GM04503 (cell line): ENCODE results near the gene HTR6.
"Not testable (repeated sequence)": the region's sequence is repeated elsewhere in the genome, so short reads cannot be mapped to it uniquely, and the experiment has no call there.

Experiments
- DNase-seq: peaks from one replicate; pipeline ENCODE4 v3.0.0-alpha.2; 2012; ENCODE audit warnings: low read depth

Gene HTR6

DNA sequence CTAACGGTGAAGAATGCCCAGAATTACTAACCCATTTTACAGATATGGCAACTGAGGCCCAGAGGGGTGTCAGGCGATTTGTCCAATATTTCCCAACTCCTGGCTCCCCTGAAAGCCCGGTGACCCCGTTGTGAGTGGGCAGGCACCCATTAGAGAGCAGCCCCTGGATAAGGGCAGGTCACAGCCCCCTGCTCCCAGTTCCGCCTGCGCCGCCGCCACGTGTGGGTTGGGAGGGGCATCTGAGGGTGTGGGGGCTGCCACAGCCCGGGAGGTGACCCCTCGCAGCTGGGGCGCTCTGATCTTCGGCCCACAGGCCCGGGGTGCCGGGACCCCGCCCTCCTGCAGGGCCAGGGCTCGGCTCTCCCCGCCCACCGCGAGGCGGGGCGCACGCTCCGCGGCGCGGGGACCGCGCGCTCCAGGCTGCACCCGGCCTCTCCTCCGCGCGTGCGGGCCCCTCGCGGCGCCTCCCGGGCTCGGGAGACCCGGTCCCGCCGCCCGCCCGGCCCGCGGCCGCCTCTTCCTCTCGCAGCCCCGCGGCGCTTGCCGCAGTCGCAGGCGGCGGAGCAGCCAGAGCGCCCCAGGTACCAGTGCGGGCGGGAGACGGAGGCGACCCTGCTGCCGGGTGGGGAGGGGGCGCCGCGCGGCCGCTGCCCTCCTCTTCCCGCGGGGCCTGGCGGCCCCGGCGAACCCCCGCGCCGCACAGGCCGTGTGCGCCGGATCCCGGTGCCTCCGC is at the start of gene HTR6:
HTR6 (plus strand) TSS at position 423 of the 733 bp plus-strand sequence. CDS start 879 bp downstream, outside the sequence.
- DNase-seq: no peak

GRCh38 chr1:19615438-19615837 is 49.2 kb upstream of the HTR6 start:
- no peak for DNase-seq

DNA sequence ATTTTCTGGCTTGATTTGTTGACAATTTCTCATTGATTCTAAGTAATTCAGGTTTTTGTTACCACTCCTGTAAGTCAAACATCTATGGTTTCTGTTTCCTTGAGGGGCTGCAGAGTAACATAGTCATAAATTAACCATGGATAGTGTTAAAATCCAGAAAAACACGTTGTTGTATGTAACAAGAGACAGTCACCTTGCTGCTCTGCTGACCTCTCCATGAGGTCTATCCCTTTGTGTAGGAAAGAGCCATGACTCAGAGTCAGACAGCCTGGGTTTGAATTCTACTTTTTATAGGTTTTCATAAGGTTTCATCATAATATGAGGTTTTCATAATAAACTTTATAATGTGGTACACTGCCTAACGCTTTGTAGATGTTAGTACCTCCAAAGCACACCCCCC is 48.2 kb upstream of the HTR6 start:
- DNase-seq: no peak

- no peak for DNase-seq
These were observed 47.3 kb upstream of the HTR6 start for GRCh38 chr1:19617376-19617775.

GRCh38 chr1:19618428-19618827 is 46.2 kb upstream of the HTR6 start:
- DNase-seq: no peak

DNA sequence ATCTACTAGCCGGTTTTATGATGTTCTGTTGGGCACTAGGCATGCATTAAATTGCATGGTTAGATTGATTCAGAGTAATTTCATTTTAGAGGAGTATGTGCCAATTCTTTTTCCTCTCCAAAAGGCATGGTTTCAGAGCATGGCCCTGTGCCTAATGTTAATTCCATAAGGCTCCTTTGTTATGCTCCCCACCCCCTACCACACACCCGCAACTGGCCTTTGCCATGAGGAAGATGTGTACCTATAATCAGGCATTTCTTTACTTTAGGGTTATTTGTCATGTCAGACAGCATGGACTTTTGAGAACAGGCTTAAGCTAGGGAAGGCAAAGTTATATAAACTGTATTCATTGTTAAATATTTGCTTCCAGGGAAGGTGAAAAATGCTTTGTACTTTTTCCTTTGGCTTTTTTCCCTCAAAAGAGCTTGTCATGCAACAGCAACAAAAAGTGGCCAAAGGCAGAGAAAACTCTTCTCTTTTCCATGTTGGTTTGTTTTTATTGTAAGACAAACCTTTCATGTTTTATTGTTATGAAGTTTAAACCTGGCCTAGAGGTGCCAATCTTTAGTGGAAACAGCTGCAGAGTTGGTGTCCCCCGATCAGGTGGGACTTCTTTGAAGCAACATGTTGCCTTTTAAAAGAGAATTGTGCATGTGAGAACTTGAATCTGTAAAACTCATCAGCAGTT is 44.8 kb upstream of the HTR6 start:
- DNase-seq: no peak

DNA sequence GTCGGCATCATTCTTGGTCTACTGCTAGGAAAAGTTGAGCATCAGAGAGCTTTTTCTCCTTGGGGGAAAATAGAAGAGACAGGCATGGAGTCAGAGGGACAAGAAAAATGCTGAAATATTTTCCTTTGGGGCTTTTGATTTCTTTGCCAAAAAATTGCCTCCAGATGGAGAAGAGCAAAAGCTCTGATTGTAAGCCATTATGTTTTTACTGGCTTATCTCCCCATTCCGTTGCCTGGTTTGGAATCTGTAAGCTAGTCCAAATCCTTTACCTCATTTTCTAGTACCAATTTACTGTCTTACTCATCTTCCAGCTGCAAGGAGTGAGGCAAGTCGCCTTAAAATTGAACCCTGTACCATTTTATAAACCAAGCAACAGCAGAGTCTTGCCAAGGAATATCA is 43.9 kb upstream of the HTR6 start:
- no peak for DNase-seq

DNA sequence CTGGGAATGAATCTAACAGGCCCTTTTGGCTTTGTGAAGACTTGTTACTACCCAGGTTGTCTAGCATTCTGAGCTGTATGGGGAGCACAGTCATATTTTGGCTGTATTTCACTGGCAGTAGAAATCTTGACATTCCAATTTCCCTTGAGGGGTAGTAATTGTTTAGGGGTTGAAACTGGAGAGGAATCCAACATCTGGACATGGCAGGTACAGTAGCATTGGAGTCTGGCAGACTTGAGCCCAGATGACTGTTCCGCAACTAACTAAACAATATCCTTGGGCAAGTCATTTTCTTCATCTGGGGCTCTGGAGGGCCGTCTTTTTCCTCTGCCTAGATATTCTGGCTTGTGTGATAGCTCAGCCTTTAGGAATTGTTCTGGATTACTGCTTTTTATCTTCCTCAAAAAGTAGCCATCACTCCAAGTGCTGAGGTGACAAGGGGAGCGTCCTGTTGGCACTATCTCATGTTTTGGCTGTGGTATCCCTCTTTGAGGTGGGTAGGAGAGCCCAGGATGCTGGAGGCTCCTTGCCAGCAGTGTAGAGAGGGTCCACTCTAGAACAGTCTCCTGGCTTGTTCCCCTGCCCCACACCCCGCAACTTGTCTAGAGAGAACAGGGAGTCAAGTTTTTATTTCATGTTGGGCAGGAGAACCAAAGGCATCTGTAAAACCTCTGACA is 43.3 kb upstream of the HTR6 start:
- no peak for DNase-seq

GRCh38 chr1:19622204-19622603 is 42.5 kb upstream of the HTR6 start:
- DNase-seq: no peak

GRCh38 chr1:19623523-19623922 is 41.2 kb upstream of the HTR6 start:
- DNase-seq: no peak

DNA sequence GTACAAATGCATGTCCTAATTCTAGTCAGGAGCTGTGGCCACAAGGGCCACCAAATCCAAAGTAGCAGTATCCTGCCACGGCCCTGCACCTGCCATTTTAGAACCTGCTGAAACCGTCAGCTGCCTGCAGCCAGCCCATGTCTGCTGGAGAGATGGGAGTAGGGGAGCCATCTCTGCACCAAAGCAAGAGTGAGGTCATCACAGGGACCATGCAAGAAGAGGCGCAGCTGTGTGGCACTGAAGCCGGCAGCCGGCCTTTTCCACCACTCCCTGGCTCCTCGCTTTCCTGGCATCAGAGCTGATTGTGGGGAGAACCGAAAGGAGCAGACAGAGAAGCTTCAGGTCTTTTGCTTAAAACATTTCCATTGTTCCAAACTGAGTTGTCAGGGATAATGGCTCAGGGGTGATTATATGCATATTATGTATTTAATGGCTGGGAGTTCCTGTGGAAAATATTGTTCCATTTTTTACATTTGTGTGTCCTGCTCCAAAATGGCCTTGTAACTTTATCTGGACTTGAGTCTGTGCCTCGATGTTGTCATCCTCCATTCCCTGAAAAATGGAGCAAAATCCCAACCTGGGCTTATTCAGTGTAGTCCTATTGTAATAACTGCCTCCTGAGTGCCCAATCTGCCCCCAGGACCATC is 39.3 kb upstream of the HTR6 start:
- DNase-seq: no peak

- no peak for DNase-seq
These were observed 35.8 kb upstream of the HTR6 start for GRCh38 chr1:19628879-19629278.

DNA sequence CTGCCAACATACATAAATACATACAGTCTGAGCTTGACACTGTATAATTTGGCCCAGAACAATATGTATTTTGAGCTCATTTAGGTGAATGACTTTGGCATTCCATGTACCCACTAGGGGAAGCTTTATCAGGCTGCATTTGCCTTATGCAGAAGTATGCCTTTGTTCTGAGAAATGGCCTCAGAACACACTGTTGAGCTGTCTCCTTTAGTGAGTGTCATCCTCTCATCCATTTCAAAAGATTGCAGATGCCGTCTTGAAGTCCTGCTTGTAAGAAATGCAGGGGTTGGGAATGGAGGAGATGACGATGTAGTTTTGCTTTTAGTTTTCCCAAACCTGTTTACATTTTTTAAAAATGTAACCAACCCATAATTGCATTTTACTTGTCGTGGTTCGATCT is 35.3 kb upstream of the HTR6 start:
- no peak for DNase-seq

DNA sequence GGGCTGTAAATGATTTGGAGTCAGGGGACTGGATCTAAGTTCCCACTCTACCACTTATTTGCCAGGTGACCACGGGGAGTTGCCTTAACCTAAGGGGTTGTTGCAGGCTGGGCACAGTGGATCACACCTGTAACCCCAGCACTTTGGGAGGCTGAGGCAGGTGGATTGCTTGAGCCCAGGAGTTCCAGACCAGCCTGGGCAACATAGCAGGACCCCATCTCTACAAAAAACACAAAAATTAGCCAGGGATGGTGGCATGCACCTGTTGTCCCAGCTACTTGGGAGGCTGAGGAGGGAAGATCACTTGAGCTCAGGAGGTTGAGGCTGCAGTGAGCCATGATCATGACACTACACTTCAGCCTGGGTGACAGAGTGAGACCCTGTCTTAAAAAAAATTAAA is 34.5 kb upstream of the HTR6 start:
- DNase-seq: not testable (repeated sequence)

DNA sequence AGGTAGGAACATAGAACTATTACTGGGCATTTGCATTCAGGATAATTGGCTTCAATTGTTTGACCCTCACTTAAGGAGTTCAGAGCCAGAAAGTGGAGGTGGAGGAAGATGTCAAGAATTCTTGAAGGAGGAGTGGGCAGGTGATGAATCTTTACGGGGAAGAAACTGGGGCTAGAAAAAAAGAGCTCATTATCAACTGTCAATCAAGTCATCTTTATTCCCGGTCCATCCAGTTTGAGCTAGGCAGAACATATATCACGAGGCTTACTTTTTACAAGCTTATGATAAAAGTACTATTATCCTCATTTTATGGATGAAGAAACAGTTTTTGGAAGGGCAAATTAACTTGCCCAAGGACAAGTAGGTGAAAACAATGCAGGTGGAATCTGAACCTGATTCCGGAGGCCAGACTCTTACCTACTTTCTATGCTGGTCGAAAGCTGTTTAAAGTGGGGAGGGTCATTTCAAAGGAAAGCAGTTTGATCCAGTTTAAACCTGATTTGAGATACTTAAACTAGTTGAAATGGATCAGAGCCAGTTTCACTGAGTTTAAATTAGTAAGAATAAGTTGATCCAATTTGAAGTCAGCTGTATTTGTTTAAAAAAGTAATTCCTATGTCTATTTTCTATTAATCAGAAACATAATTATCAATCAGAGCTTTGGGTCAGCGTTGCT is 33.8 kb upstream of the HTR6 start:
- no peak for DNase-seq

GRCh38 chr1:19632211-19632610 is 32.5 kb upstream of the HTR6 start:
- DNase-seq: no peak

DNA sequence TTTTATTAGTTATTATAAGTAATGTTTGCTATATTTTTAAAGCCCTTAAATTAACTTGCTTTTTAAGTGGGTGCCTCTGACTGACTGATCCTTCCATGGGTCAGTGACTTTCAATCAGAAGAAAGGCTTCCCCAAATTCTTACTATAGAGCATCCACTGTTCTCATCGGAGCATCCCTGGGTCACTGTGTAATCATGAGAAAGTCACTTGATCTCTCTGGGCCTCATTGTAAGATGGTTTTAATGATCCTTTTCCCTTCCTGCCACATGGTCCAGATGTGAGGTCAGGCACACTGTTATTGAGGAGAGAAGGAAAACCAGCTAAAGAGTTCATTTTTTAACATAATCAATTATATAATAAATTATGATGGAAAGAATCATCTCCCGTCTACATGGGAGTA is 31.6 kb upstream of the HTR6 start:
- no peak for DNase-seq

DNA sequence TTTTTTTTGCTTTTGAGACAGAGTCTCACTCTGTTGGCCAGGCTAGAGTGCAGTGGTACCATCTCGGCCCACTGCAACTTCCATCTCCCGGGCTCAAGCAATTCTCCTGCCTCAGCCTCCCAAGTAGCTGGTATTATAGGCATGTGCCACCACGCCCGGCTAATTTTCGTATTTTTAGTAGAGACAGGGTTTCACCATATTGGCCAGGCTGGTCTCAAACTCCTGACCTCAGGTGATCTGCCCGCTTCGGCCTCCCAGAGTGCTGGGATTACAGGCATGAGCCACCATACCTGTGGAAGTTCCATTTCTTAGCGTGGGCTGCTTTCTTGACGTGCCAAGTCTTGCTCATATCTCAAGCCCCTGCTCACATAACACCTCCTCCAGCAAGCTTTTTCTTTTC is 29.6 kb upstream of the HTR6 start:
- not testable (repeated sequence) for DNase-seq

DNA sequence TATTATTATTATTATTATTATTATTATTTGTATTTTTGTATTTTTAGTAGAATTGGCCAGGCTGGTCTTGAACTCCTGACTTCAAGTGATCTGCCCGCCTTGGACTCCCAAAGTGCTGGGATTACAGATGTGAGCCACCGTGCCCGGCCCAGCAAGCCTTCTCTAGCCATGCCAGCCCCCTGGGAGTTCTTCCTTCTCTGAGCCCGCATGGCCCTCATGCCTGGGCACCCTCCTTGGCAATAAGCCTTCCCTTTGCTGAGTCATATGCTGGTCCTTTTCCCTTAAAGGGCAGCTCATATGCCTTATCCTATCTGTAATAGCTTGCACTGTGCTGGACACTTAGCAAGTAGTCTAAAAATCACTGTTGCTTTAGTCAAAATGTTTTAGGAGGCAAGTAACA is 29.0 kb upstream of the HTR6 start:
- no peak for DNase-seq

GRCh38 chr1:19636065-19636464 is 28.6 kb upstream of the HTR6 start:
- no peak for DNase-seq

DNA sequence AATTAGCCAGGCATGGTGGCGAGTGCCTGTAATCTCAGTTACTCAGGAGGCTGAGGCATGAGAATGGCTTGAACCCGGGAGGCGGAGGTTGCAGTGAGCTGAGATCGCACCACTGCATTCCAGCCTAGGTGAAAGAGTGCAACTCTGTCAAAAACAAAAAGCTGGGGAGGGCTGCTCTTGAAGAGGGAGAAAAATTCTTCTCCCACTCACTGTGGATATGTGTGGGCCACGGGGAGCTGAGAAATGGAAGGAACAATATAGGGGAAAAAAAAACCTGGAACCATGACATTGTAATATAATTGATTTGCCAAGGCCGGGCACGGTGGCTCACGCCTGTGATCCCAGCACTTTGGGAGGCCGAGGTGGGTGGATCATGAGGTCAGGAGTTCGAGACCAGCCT is 27.9 kb upstream of the HTR6 start:
- DNase-seq: not testable (repeated sequence)

DNA sequence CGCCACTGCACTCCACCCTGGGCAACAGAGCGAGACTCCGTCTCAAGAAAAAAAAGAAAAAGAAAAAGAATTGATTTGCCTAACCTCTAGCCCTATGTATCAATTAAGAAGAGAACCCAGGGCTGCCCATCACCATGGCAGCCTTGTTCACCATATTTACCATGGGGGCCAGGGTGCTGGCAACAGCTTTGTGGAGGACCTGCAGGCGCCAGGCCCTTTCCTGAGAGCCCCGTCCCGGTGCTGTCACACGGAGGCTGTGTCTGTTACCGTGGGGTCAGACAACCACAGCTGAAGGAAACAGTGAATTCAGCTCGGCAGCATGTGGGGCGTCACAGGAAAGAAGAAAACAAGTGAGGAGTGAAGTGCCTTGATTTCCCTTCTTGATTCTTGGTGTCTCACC is 27.1 kb upstream of the HTR6 start:
- no peak for DNase-seq
